NB4 (cell line): Measurements from ENCODE around the gene PLEKHA5.

Experiments
- MYC ChIP-seq: IDR thresholded peaks from 2 replicates; pipeline ENCODE4 v1.6.1; 2011; ENCODE audit warnings: low read depth, low read length
- TF ChIP-seq, protein P1 (sequence below): IDR thresholded peaks from one replicate; pipeline ENCODE4 v1.5.1; 2012; ENCODE audit warnings: low read depth, low read length
- TF ChIP-seq, protein P2 (sequence below): IDR thresholded peaks from 2 replicates; pipeline ENCODE4 v1.6.1; 2011; ENCODE audit warnings: low read depth, low read length

DNA sequence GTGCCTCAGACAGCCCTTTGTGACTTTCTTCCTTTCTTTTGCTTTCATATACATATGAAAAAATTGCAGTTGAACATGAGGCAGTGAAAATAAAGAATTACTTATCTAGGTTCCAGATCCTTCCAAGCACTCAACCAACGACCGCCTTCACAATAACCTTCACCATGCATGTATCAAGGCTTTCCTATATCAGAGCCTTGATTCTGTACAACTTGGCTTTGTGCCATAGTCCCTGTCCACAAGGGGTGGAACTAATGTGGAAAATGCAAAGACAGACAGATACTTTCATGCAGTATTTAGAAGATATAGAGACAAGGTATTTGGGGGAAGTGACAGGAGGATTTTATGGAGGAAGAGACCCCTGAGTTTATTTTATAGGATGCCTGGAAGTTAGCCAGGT is 48.6 kb upstream of the PLEKHA5 start:
- TF ChIP-seq, protein P1, sequence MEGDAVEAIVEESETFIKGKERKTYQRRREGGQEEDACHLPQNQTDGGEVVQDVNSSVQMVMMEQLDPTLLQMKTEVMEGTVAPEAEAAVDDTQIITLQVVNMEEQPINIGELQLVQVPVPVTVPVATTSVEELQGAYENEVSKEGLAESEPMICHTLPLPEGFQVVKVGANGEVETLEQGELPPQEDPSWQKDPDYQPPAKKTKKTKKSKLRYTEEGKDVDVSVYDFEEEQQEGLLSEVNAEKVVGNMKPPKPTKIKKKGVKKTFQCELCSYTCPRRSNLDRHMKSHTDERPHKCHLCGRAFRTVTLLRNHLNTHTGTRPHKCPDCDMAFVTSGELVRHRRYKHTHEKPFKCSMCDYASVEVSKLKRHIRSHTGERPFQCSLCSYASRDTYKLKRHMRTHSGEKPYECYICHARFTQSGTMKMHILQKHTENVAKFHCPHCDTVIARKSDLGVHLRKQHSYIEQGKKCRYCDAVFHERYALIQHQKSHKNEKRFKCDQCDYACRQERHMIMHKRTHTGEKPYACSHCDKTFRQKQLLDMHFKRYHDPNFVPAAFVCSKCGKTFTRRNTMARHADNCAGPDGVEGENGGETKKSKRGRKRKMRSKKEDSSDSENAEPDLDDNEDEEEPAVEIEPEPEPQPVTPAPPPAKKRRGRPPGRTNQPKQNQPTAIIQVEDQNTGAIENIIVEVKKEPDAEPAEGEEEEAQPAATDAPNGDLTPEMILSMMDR, result no peak
- TF ChIP-seq, protein P2, sequence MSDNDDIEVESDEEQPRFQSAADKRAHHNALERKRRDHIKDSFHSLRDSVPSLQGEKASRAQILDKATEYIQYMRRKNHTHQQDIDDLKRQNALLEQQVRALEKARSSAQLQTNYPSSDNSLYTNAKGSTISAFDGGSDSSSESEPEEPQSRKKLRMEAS, result no peak
- TF ChIP-seq MYC, result no peak
